Measurements from ENCODE around the gene PMP22.

The PMP22 gene

DNA sequence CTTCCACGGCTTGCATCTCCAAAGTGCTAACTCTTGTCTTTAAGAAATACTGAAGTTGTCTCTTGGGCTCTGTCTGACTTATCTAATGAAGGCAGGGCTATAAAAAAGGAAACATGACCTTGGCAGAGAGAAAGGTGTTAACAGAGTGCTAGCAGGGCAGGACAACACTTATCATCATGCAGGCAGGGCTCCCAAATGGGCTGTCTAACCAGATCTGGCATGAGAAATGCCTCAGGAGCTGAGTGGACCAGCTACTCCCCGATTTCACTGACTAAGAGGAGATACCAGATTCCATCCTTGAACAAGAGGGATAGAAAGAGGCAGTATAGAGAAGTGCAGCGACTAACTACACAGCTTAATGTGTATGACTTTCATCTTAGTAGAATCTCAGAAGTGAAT lies 32.6 kb downstream of the PMP22 start:
- TF ChIP-seq EP300 (IDR thresholded peaks at IDR 0.05; ENCODE audit: borderline replicate concordance) (no peak), RAD21 (IDR thresholded peaks at IDR 0.05; ENCODE audit: low read depth) (no peak), USF1 (IDR thresholded peaks at IDR 0.05) (no peak), YY1 (IDR thresholded peaks at IDR 0.05; ENCODE audit: low read depth) (no peak), FOXM1 (IDR thresholded peaks at IDR 0.05; ENCODE audit: borderline replicate concordance, low read depth) (no peak), ZBTB7A (IDR thresholded peaks at IDR 0.05; ENCODE audit: low read depth) (no peak), CEBPB (IDR thresholded peaks at IDR 0.05) (no peak), TEAD4 (IDR thresholded peaks at IDR 0.05) (no peak), NFIC (IDR thresholded peaks at IDR 0.05) (no peak), TAF1 (IDR thresholded peaks at IDR 0.05; ENCODE audit: low read depth) (no peak)
- TF ChIP-seq, protein P1, sequence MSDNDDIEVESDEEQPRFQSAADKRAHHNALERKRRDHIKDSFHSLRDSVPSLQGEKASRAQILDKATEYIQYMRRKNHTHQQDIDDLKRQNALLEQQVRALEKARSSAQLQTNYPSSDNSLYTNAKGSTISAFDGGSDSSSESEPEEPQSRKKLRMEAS (IDR thresholded peaks at IDR 0.05), result no peak

DNA sequence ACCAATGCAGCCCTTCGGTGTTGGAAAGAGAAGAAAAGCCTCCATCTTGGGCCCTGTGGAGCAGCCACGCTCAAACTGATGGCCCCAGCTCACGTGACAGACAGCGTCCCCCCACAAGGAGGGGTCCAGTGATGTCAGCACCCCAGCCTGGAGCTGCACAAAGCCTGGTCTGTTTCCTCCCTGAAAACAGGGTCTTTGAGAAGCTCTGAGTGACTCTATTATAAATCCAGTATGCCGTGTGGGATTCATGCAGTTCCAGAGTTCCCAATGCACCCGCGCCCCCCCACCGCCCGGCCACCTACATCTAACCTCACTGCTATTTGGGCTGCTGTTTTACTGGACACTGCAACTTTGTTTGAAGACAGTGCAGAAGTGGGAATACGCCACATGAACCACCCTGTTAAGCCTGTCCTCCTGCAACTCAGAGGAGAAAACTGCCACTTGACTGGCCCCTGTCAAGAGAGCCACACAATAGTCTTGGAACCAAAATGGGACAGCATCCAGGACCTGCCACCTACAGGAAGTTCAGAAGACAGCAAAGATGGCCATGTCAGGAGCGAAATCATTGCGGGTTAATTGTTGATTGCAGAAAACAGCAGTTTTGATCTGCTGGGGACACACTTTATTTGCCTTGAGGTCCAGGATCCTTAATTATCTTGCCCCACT lies 33.1 kb downstream of the PMP22 start:
- TF ChIP-seq, protein P1 (IDR thresholded peaks at IDR 0.05), result no peak
- TF ChIP-seq TAF1 (IDR thresholded peaks at IDR 0.05; ENCODE audit: low read depth), result no peak
- TF ChIP-seq EP300 (IDR thresholded peaks at IDR 0.05; ENCODE audit: borderline replicate concordance), result no peak
- no peak for TF ChIP-seq TCF12 (IDR thresholded peaks at IDR 0.05; ENCODE audit: low read depth)
- TF ChIP-seq EGR1 (IDR thresholded peaks at IDR 0.05), result no peak
- TF ChIP-seq FOXM1 (IDR thresholded peaks at IDR 0.05; ENCODE audit: borderline replicate concordance, low read depth), result no peak
- TF ChIP-seq YY1 (IDR thresholded peaks at IDR 0.05; ENCODE audit: low read depth), result no peak
- no peak for TF ChIP-seq CEBPB (IDR thresholded peaks at IDR 0.05)
- no peak for TF ChIP-seq ZBTB7A (IDR thresholded peaks at IDR 0.05; ENCODE audit: low read depth)
- no peak for TF ChIP-seq TEAD4 (IDR thresholded peaks at IDR 0.05)
- TF ChIP-seq REST (IDR thresholded peaks at IDR 0.05; ENCODE audit: low read depth), result no peak
- no peak for TF ChIP-seq NFIC (IDR thresholded peaks at IDR 0.05)
- no peak for TF ChIP-seq CREB1 (IDR thresholded peaks at IDR 0.05; ENCODE audit: low read depth)
- TF ChIP-seq RAD21 (IDR thresholded peaks at IDR 0.05; ENCODE audit: low read depth), result no peak
- TF ChIP-seq USF1 (IDR thresholded peaks at IDR 0.05), result no peak

GRCh38 chr17:15230866-15231265 lies 34.3 kb downstream of the PMP22 start:
- TF ChIP-seq EP300 (IDR thresholded peaks at IDR 0.05; ENCODE audit: borderline replicate concordance) (no peak), NFIC (IDR thresholded peaks at IDR 0.05) (no peak), REST (IDR thresholded peaks at IDR 0.05; ENCODE audit: low read depth) (no peak), CEBPB (IDR thresholded peaks at IDR 0.05) (no peak), TEAD4 (IDR thresholded peaks at IDR 0.05) (no peak)

DNA sequence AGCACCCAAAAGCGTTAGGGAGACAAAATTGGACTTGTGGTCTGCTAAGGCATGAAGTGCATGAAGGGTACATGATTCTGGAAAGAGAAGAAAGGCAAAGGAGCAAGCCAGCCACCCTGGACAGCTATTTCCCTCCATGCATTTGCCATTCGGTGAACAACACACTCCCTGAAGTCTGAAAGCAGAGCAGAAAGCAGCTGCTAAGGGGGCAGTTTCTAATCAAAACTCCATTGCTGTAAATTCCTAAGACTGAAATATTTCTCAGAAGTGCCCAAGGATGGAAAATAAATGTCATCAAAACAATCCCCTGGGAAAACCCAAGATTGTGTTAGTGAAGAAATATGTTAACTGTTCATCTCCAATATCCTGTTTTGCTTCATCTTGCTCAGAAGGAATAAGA lies 44.3 kb downstream of the PMP22 start:
- TF ChIP-seq USF1 (IDR thresholded peaks at IDR 0.05), result no peak
- TF ChIP-seq NFIC (IDR thresholded peaks at IDR 0.05), result no peak
- no peak for TF ChIP-seq YY1 (IDR thresholded peaks at IDR 0.05; ENCODE audit: low read depth)
- TF ChIP-seq FOXM1 (IDR thresholded peaks at IDR 0.05; ENCODE audit: borderline replicate concordance, low read depth), result no peak
- TF ChIP-seq RAD21 (IDR thresholded peaks at IDR 0.05; ENCODE audit: low read depth), result no peak
- no peak for TF ChIP-seq CEBPB (IDR thresholded peaks at IDR 0.05)
- no peak for TF ChIP-seq EGR1 (IDR thresholded peaks at IDR 0.05)
- TF ChIP-seq EP300 (IDR thresholded peaks at IDR 0.05; ENCODE audit: borderline replicate concordance), result no peak
- TF ChIP-seq ZBTB7A (IDR thresholded peaks at IDR 0.05; ENCODE audit: low read depth), result no peak
- no peak for TF ChIP-seq TEAD4 (IDR thresholded peaks at IDR 0.05)
- no peak for TF ChIP-seq REST (IDR thresholded peaks at IDR 0.05; ENCODE audit: low read depth)
- TF ChIP-seq TCF12 (IDR thresholded peaks at IDR 0.05; ENCODE audit: low read depth), result no peak
- TF ChIP-seq, protein P1 (IDR thresholded peaks at IDR 0.05), result no peak
- no peak for TF ChIP-seq CREB1 (IDR thresholded peaks at IDR 0.05; ENCODE audit: low read depth)
- no peak for TF ChIP-seq TAF1 (IDR thresholded peaks at IDR 0.05; ENCODE audit: low read depth)

All from Ishikawa (cell line).